NB4 (cell line): Measurements from ENCODE around the gene LRRK1.

Source experiments
- DNase-seq: peaks from one replicate; pipeline ENCODE4 v3.0.0; 2010; ENCODE audit warnings: low read depth
- H3K4me3 ChIP-seq: one replicate; pipeline ENCODE4 v1.5.1; 2011; ENCODE audit warnings: mild to moderate bottlenecking, low read depth, low read length, moderate library complexity
- CTCF ChIP-seq: IDR thresholded peaks from one replicate; pipeline ENCODE4 v1.5.1; 2012; ENCODE audit warnings: low read depth, low read length
- MAX ChIP-seq: IDR thresholded peaks from 2 replicates; pipeline ENCODE4 v1.6.1; 2011; ENCODE audit warnings: low read depth, low read length
- MYC ChIP-seq: IDR thresholded peaks from 2 replicates; pipeline ENCODE4 v1.6.1; 2011; ENCODE audit warnings: low read depth, low read length
- POLR2A ChIP-seq: IDR thresholded peaks from 2 replicates; pipeline ENCODE4 v1.6.1; 2011; ENCODE audit warnings: mild to moderate bottlenecking; ENCODE audit not compliant: insufficient read length; ENCODE audit errors: extremely low read depth

The LRRK1 gene

GRCh38 chr15:101046826-101047225 lies 127.7 kb downstream of the LRRK1 start:
- no peak overlapping the region for H3K4me3 ChIP-seq
- TF ChIP-seq MYC, result no peak
- TF ChIP-seq POLR2A, result no peak
- no peak for TF ChIP-seq CTCF
- no peak for TF ChIP-seq MAX
- no peak for DNase-seq

- no peak for DNase-seq
- no peak overlapping the region for H3K4me3 ChIP-seq
- TF ChIP-seq MAX (no peak), MYC (no peak), CTCF (no peak), POLR2A (no peak)
Measured at GRCh38 chr15:101047301-101047781, 128.2 kb downstream of the LRRK1 start.

GRCh38 chr15:101048176-101048575 lies 129.0 kb downstream of the LRRK1 start:
- no peak for DNase-seq
- H3K4me3 ChIP-seq, result no peak overlapping the region
- TF ChIP-seq CTCF (no peak), POLR2A (no peak), MYC (no peak), MAX (no peak)

- DNase-seq, result no peak
- TF ChIP-seq POLR2A (no peak), MYC (no peak), CTCF (no peak), MAX (no peak)
- no peak overlapping the region for H3K4me3 ChIP-seq
Measured at GRCh38 chr15:101048581-101049030, 129.4 kb downstream of the LRRK1 start.

- TF ChIP-seq MAX, result no peak
- no peak for TF ChIP-seq POLR2A
- no peak for TF ChIP-seq MYC
- no peak for TF ChIP-seq CTCF
- H3K4me3 ChIP-seq, result no peak overlapping the region
Measured at GRCh38 chr15:101049282-101049681, 130.1 kb downstream of the LRRK1 start.

GRCh38 chr15:101049856-101050622 lies 130.9 kb downstream of the LRRK1 start:
- no peak for TF ChIP-seq MYC
- no peak for TF ChIP-seq CTCF
- TF ChIP-seq POLR2A, result no peak
- TF ChIP-seq MAX, result no peak
- H3K4me3 ChIP-seq, result no peak overlapping the region

More at GRCh38 chr15:101049282-101049681, 130.1 kb downstream of the LRRK1 start:
- no peak for DNase-seq

More at GRCh38 chr15:101049856-101050622, 130.9 kb downstream of the LRRK1 start:
- DNase-seq, result no peak
